GM12878 (cell line): ENCODE measurements around the gene ZBED4. TPM values are rescaled to one million over a fixed set of nuclear protein-coding genes. Genes with fewer than 3 reads are reported as not detected.

Experiments
- BCLAF1 ChIP-seq: fragments of 450-650 bp; IDR thresholded peaks from 2 replicates; pipeline ENCODE4 v1.6.1; 2017; ENCODE audit warnings: antibody characterized with exemption, mild to moderate bottlenecking, moderate library complexity
- DPF2 ChIP-seq: fragments of 450-650 bp; IDR thresholded peaks from 2 replicates; pipeline ENCODE4 v1.6.1; 2017; ENCODE audit warnings: mild to moderate bottlenecking
- E4F1 ChIP-seq: fragments of 450-650 bp; IDR thresholded peaks from 2 replicates; pipeline ENCODE4 v1.6.1; 2018; ENCODE audit warnings: borderline replicate concordance, mild to moderate bottlenecking; ENCODE audit not compliant: partially characterized antibody
- FOS ChIP-seq: IDR thresholded peaks from 3 replicates; pipeline ENCODE4 v1.6.1; 2011; ENCODE audit warnings: borderline replicate concordance; ENCODE audit not compliant: insufficient read length; ENCODE audit errors: extremely low read depth
- NRF1 ChIP-seq: conservative IDR thresholded peaks from 2 replicates; pipeline ENCODE4 v1.6.1; 2011; ENCODE audit warnings: mild to moderate bottlenecking, low read depth, low read length, improper control_type of control experiment
- SUZ12 ChIP-seq: fragments of 200-600 bp; sonication (generic); IDR thresholded peaks from one replicate; pipeline ENCODE4 v1.6.1; 2018; ENCODE audit warnings: antibody characterized with exemption, mild to moderate bottlenecking; ENCODE audit not compliant: unreplicated experiment
- WRNIP1 ChIP-seq: IDR thresholded peaks from 2 replicates; pipeline ENCODE4 v1.6.1; 2011; ENCODE audit warnings: low read depth, low read length, improper control_type of control experiment, borderline replicate concordance
- polyA plus RNA-seq, 11 experiments: library from polyadenylated mRNA; depleted of rRNA in 4 of 11; unstranded in 6 of 11; stranded (reverse) in 5 of 11; fragments of >200 nt; fragmentation: Nextera tagmentation in 4 of 11; fragmentation: Illumina TruSeq in 1 of 11; extraction: Ambion mirVana in 4 of 11; extraction: Trizol in 1 of 11; gene quantifications; 1 replicate in 1 of 11; 2 replicates in 10 of 11; pipeline versions ENCODE4 v1.2.1 to v1.2.3, GENCODE V29; 2011 to 2016; ENCODE audit warnings: inconsistent platforms in 2 of 11, missing spikeins in 2 of 11, low read depth in 1 of 11
- total RNA-seq, 4 experiments: library from RNA; depleted of rRNA in 3 of 4; stranded (reverse); fragments of >200 nt in 3 of 4; fragmentation: Illumina TruSeq in 1 of 4; extraction: Trizol in 1 of 4; gene quantifications; 2 replicates each; pipeline versions ENCODE4 v1.2.1 to v1.2.3, GENCODE V29; 2013 to 2021

The ZBED4 gene
- total and polyA plus RNA-seq, 10 of the 15 experiments (the other 5 are each of a cell fraction or from before 2014, with no cell fraction given): 2.3 to 21.6 (median 12.8) TPM

- TF ChIP-seq E4F1: no peak
- no peak for TF ChIP-seq SUZ12
- TF ChIP-seq WRNIP1: no peak
- TF ChIP-seq FOS: no peak
- TF ChIP-seq DPF2: no peak
- TF ChIP-seq NRF1: no peak
- no peak for TF ChIP-seq BCLAF1
Observed at GRCh38 chr22:49910229-49911155, 56.8 kb downstream of the ZBED4 start (continued).
